H9 (cell line): ENCODE data around the gene RCSD1. TPM values are rescaled to one million over a fixed set of nuclear protein-coding genes. Genes with fewer than 3 reads are reported as not detected.

Source experiments
- DNase-seq: peaks from one replicate; pipeline ENCODE4 v3.0.0-alpha.2; 2017
- H2AFZ ChIP-seq: one replicate; pipeline ENCODE4 v1.6.1; 2013; ENCODE audit warnings: mild to moderate bottlenecking, low read length, control low read depth, moderate library complexity
- H2AK5ac ChIP-seq: 2 replicates; pipeline ENCODE4 v1.6.1; 2013; ENCODE audit warnings: low read length, control low read depth, mixed read lengths; ENCODE audit not compliant: insufficient read length
- H2BK120ac ChIP-seq: one replicate; pipeline ENCODE4 v1.6.1; 2013; ENCODE audit warnings: low read depth, mild to moderate bottlenecking, low read length, control low read depth, inconsistent platforms; ENCODE audit not compliant: poor library complexity, severe bottlenecking
- H2BK12ac ChIP-seq: 2 replicates; pipeline ENCODE4 v1.6.1; 2013; ENCODE audit warnings: low read length, control low read depth, mixed read lengths, low read depth; ENCODE audit not compliant: insufficient read length
- H2BK15ac ChIP-seq: 2 replicates; pipeline ENCODE4 v1.6.1; 2013; ENCODE audit warnings: low read depth, low read length, control low read depth
- H2BK20ac ChIP-seq: one replicate; pipeline ENCODE4 v1.6.1; 2013; ENCODE audit warnings: low read depth, mild to moderate bottlenecking, low read length, control low read depth, inconsistent platforms; ENCODE audit not compliant: poor library complexity, severe bottlenecking
- H2BK5ac ChIP-seq: 2 replicates; pipeline ENCODE4 v1.6.1; 2013; ENCODE audit warnings: low read length, control low read depth, mixed read lengths; ENCODE audit not compliant: insufficient read length
- H3K14ac ChIP-seq: 2 replicates; pipeline ENCODE4 v1.6.1; 2013; ENCODE audit warnings: low read length, control low read depth; ENCODE audit not compliant: insufficient read depth
- H3K18ac ChIP-seq: 2 replicates; pipeline ENCODE4 v1.6.1; 2013; ENCODE audit warnings: low read depth, mild to moderate bottlenecking, mixed read lengths, low read length, control low read depth; ENCODE audit not compliant: insufficient read length
- H3K23ac ChIP-seq: 2 replicates; pipeline ENCODE4 v1.6.1; 2013; ENCODE audit warnings: low read length, control low read depth, mixed read lengths, low read depth; ENCODE audit not compliant: insufficient read length
- H3K23me2 ChIP-seq: 2 replicates; pipeline ENCODE4 v1.6.1; 2013; ENCODE audit warnings: low read depth, mild to moderate bottlenecking, mixed read lengths, low read length, control low read depth; ENCODE audit not compliant: insufficient read length, poor library complexity, severe bottlenecking
- H3K27ac ChIP-seq: 2 replicates; pipeline ENCODE4 v1.5.1; 2013; ENCODE audit warnings: low read length, control low read depth, mixed read lengths, low read depth; ENCODE audit not compliant: insufficient read length
- H3K27me3 ChIP-seq: 2 replicates; pipeline ENCODE4 v1.6.1; 2013; ENCODE audit warnings: low read length, control low read depth, inconsistent platforms; ENCODE audit not compliant: insufficient read depth
- H3K4ac ChIP-seq: 2 replicates; pipeline ENCODE4 v1.6.1; 2013; ENCODE audit warnings: low read depth, mild to moderate bottlenecking, control low read depth, inconsistent platforms, low read length, moderate library complexity
- H3K4me1 ChIP-seq: 2 replicates; pipeline ENCODE4 v1.6.1; 2013; ENCODE audit warnings: low read length, control low read depth, inconsistent platforms; ENCODE audit not compliant: insufficient read depth
- H3K4me2 ChIP-seq: 2 replicates; pipeline ENCODE4 v1.6.1; 2013; ENCODE audit warnings: low read length, control low read depth, mixed read lengths; ENCODE audit not compliant: insufficient read length, insufficient read depth
- H3K56ac ChIP-seq: 2 replicates; pipeline ENCODE4 v1.6.1; 2013; ENCODE audit warnings: low read depth, mild to moderate bottlenecking, mixed read lengths, low read length, control low read depth; ENCODE audit not compliant: insufficient read length
- H3K79me1 ChIP-seq: 2 replicates; pipeline ENCODE4 v1.6.1; 2013; ENCODE audit warnings: low read depth, mild to moderate bottlenecking, moderate library complexity, low read length, control low read depth, inconsistent platforms; ENCODE audit not compliant: insufficient read depth, poor library complexity, severe bottlenecking
- H3K79me2 ChIP-seq: 2 replicates; pipeline ENCODE4 v1.6.1; 2013; ENCODE audit warnings: low read length, control low read depth, inconsistent platforms; ENCODE audit not compliant: insufficient read depth
- H3K9ac ChIP-seq: 2 replicates; pipeline ENCODE4 v1.6.1; 2013; ENCODE audit warnings: low read length, control low read depth, mixed read lengths; ENCODE audit not compliant: insufficient read length; ENCODE audit errors: extremely low read depth
- H3K9me3 ChIP-seq: one replicate; pipeline ENCODE4 v1.6.1; 2013; ENCODE audit warnings: low read depth, low read length, inconsistent platforms; ENCODE audit not compliant: control insufficient read depth
- H3T11ph ChIP-seq: one replicate; pipeline ENCODE4 v1.6.1; 2013; ENCODE audit warnings: mild to moderate bottlenecking, low read length, control low read depth, inconsistent platforms
- H4K20me1 ChIP-seq: one replicate; pipeline ENCODE4 v1.6.1; 2013; ENCODE audit not compliant: control insufficient read depth, insufficient read length, insufficient read depth
- H4K5ac ChIP-seq: 2 replicates; pipeline ENCODE4 v1.6.1; 2013; ENCODE audit warnings: low read depth, mild to moderate bottlenecking, mixed read lengths, low read length, control low read depth; ENCODE audit not compliant: insufficient read length
- H4K8ac ChIP-seq: replicated peaks from 2 replicates; pipeline ENCODE4 v1.6.1; 2013; ENCODE audit warnings: low read length, control low read depth, mixed read lengths, low read depth; ENCODE audit not compliant: insufficient read length
- H4K91ac ChIP-seq: 2 replicates; pipeline ENCODE4 v1.6.1; 2013; ENCODE audit warnings: low read depth, mild to moderate bottlenecking, moderate library complexity, mixed read lengths, low read length, control low read depth; ENCODE audit not compliant: insufficient read length
- H3K27ac Mint-ChIP-seq, 3 experiments: 2 replicates in 2 of 3; 3 replicates in 1 of 3; pipeline ENCODE4 v1.8.0; 2020 to 2021; ENCODE audit warnings: mixed read lengths in 3 of 3, mild to moderate bottlenecking in 1 of 3, moderate library complexity in 1 of 3
- H3K27me3 Mint-ChIP-seq: 2 replicates; pipeline ENCODE4 v1.8.0; 2021; ENCODE audit warnings: low read depth, mild to moderate bottlenecking, moderate library complexity, mixed read lengths
- H3K36me3 Mint-ChIP-seq, 3 experiments: 2 replicates in 2 of 3; 3 replicates in 1 of 3; pipeline ENCODE4 v1.8.0; 2020 to 2021; ENCODE audit warnings: low read depth in 3 of 3, mixed read lengths in 3 of 3; ENCODE audit not compliant: insufficient read depth in 1 of 3
- H3K4me1 Mint-ChIP-seq, 2 experiments: 2 replicates each; pipeline ENCODE4 v1.8.0; 2020; ENCODE audit warnings: mixed read lengths in 2 of 2
- H3K4me3 Mint-ChIP-seq, 2 experiments: 2 replicates in 1 of 2; 3 replicates in 1 of 2; pipeline ENCODE4 v1.8.0; 2020 to 2021; ENCODE audit warnings: mild to moderate bottlenecking in 2 of 2, mixed read lengths in 2 of 2, moderate library complexity in 1 of 2
- H3K9me3 Mint-ChIP-seq, 2 experiments: 2 replicates in 1 of 2; 3 replicates in 1 of 2; pipeline ENCODE4 v1.8.0; 2020; ENCODE audit warnings: mild to moderate bottlenecking in 2 of 2, mixed read lengths in 2 of 2, moderate library complexity in 1 of 2
- WGBS: extraction: QIAGEN DNeasy Blood & Tissue Kit; methylation state at CpG from one replicate; pipeline ENCODE4 v1.1.7; 2013; ENCODE audit warnings: missing lambda C conversion rate, low lambda C conversion rate, mixed read lengths; ENCODE audit not compliant: insufficient read length; ENCODE audit errors: extremely low coverage; 5-methylcytosine and 5-hydroxymethylcytosine counted together
- total RNA-seq: library from RNA; stranded (reverse); gene quantifications from 2 replicates; pipeline ENCODE4 v1.2.1, GENCODE V29; 2021
- TF ChIP-seq, protein P1 (sequence below): fragments of 200-600 bp; sonication (generic); conservative IDR thresholded peaks from 3 replicates; pipeline ENCODE4 v1.8.0; 2021; ENCODE audit warnings: antibody characterized with exemption, mild to moderate bottlenecking

RCSD1 gene
- total RNA-seq, 1 experiment from 2014 or later, result 0.13 TPM

DNA sequence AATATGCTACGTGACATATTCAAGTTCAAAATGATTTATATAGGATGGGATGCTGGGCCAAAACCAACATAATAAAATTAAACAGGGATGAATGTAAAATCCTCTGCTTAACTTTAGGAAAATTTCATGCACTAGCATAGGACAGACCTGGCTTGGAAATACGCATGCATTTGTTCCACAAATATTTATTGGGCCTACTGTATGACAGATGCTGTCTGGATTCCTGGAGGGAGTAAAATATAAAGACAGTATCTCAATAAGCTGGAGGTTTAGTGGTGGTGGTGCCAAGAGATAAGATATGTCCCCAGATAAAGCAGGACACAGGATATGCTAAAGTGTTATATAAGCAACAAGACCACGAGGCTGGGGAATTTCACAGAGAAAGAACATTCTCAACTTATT, 15.1 kb downstream of the RCSD1 start:
- Histone ChIP-seq H3K27ac (no peak overlapping the region), H2BK20ac (no peak overlapping the region), H2BK12ac (no peak overlapping the region), H4K91ac (no peak overlapping the region), H3K14ac (no peak overlapping the region), H3K9ac (no peak overlapping the region), H2BK120ac (no peak overlapping the region), H3K9me3 (no peaks in the 10 kb centered on the region), H3K56ac (no peak overlapping the region), H3K23me2 (no peaks in the 10 kb centered on the region), H2BK5ac (no peak overlapping the region), H3K4ac (no peak overlapping the region), H2AK5ac (no peak overlapping the region), H4K20me1 (no peaks in the 10 kb centered on the region), H4K5ac (no peak overlapping the region), H3K18ac (no peak overlapping the region), H3K27me3 (no peaks in the 10 kb centered on the region), H3K4me2 (no peak overlapping the region), H3K4me1 (no peaks in the 10 kb centered on the region), H3K79me2 (no peaks in the 10 kb centered on the region), H2AFZ (no peak overlapping the region), H2BK15ac (no peak overlapping the region), H4K8ac (no peak overlapping the region), H3T11ph (no peak overlapping the region), H3K79me1 (no peaks in the 10 kb centered on the region), H3K23ac (no peak overlapping the region)
- TF ChIP-seq, protein P1, sequence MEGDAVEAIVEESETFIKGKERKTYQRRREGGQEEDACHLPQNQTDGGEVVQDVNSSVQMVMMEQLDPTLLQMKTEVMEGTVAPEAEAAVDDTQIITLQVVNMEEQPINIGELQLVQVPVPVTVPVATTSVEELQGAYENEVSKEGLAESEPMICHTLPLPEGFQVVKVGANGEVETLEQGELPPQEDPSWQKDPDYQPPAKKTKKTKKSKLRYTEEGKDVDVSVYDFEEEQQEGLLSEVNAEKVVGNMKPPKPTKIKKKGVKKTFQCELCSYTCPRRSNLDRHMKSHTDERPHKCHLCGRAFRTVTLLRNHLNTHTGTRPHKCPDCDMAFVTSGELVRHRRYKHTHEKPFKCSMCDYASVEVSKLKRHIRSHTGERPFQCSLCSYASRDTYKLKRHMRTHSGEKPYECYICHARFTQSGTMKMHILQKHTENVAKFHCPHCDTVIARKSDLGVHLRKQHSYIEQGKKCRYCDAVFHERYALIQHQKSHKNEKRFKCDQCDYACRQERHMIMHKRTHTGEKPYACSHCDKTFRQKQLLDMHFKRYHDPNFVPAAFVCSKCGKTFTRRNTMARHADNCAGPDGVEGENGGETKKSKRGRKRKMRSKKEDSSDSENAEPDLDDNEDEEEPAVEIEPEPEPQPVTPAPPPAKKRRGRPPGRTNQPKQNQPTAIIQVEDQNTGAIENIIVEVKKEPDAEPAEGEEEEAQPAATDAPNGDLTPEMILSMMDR, result no peak
- Mint-ChIP-seq H3K4me1 (peaks cover 11 to 15% of the 10 kb centered on the region in 2 experiments), H3K27me3 (peaks cover 6% of the 10 kb centered on the region), H3K9me3 (no peaks in the 10 kb centered on the region), H3K36me3 (no peaks in the 10 kb centered on the region), H3K4me3 (no peak overlapping the region), H3K27ac (no peak overlapping the region; a peak in 1 of 7 replicates)
- WGBS, result no CpG with 5 or more reads among the region's 3 CpGs
- DNase-seq, result no peak
